GOT3 (cell line): ENCODE measurements around the gene TGFB1.

Experiments
- DNase-seq: peaks from one replicate; lab custom pipeline; 2025; ENCODE audit warnings: mixed read lengths; lab: John Stamatoyannopoulos, UW

Gene TGFB1

GRCh38 chr19:41321204-41321599, 32.5 kb downstream of the TGFB1 start:
- DNase-seq = no peak

- no peak for DNase-seq
Observed at GRCh38 chr19:41320568-41320967, 33.2 kb downstream of the TGFB1 start.

GRCh38 chr19:41320185-41320518, 33.6 kb downstream of the TGFB1 start:
- no peak for DNase-seq

- no peak for DNase-seq
Observed at GRCh38 chr19:41319500-41320184, 34.1 kb downstream of the TGFB1 start.

- DNase-seq = no peak
Observed at GRCh38 chr19:41318696-41319499, 34.8 kb downstream of the TGFB1 start.

GRCh38 chr19:41316306-41316920, 37.3 kb downstream of the TGFB1 start:
- DNase-seq = no peak

- DNase-seq = no peak
Observed at GRCh38 chr19:41311613-41312012, 42.1 kb downstream of the TGFB1 start.

- no peak for DNase-seq
Observed at GRCh38 chr19:41311072-41311471, 42.6 kb downstream of the TGFB1 start.

GRCh38 chr19:41310033-41310831, 43.5 kb downstream of the TGFB1 start, which contains the start of gene CCDC97:
TSS of gene CCDC97 (plus strand) at chr19:41310172. CDS start at chr19:41310311, 139 bp downstream.
- peak; percentile 81 for DNase-seq

GRCh38 chr19:41309180-41310032, 44.3 kb downstream of the TGFB1 start:
- DNase-seq = no peak

GRCh38 chr19:41308450-41309179, 45.1 kb downstream of the TGFB1 start:
- DNase-seq = peak; percentile 53

- DNase-seq = no peak
Observed at GRCh38 chr19:41307954-41308449, 45.7 kb downstream of the TGFB1 start.

GRCh38 chr19:41307090-41307875, 46.4 kb downstream of the TGFB1 start:
- no peak for DNase-seq

GRCh38 chr19:41305927-41306793, 47.6 kb downstream of the TGFB1 start:
- no peak for DNase-seq

GRCh38 chr19:41304706-41305483, 48.8 kb downstream of the TGFB1 start:
- DNase-seq = no peak

GRCh38 chr19:41303954-41304353, 49.8 kb downstream of the TGFB1 start:
- no peak for DNase-seq

- no peak for DNase-seq
Observed at GRCh38 chr19:41302624-41303351, 50.9 kb downstream of the TGFB1 start.
